ENCODE results near the gene CCDC159. TPM values are rescaled to one million over a fixed set of nuclear protein-coding genes. Genes with fewer than 3 reads are reported as not detected.

The CCDC159 gene
- total and polyA plus RNA-seq, 2 of the 13 experiments (the other 11 are each of a cell fraction or from before 2014, with no cell fraction given) = 1.7 to 6.3 TPM

- TF ChIP-seq GATA4 (IDR thresholded peaks at IDR 0.05; ENCODE audit: borderline replicate concordance, low read depth) (no peak), ZNF24 (IDR thresholded peaks at IDR 0.05) (no peak), ZFP82 (CRISPR knock-in tag; IDR thresholded peaks at IDR 0.05; ENCODE audit: borderline replicate concordance) (no peak), ZNF816 (CRISPR knock-in tag; IDR thresholded peaks at IDR 0.05; ENCODE audit: borderline replicate concordance) (peak; percentile 62; the same call in 1 of the 2 replicates), ZNF496 (CRISPR knock-in tag; IDR thresholded peaks at IDR 0.05; ENCODE audit: insufficient replicate concordance) (no peak), ZNF18 (CRISPR knock-in tag; IDR thresholded peaks at IDR 0.05; ENCODE audit: insufficient replicate concordance) (no peak), NR2F2 (IDR thresholded peaks at IDR 0.05; ENCODE audit: borderline replicate concordance, low read depth) (0 out of 2 replicates have a peak, but pooled peaks have one; percentile 34), DRAP1 (CRISPR knock-in tag; IDR thresholded peaks at IDR 0.05) (peak; percentile 47; the same call in 1 of the 2 replicates), NFKB2 (CRISPR knock-in tag; IDR thresholded peaks at IDR 0.05; ENCODE audit: borderline replicate concordance) (no peak), SKI (IDR thresholded peaks at IDR 0.05; ENCODE audit: partially characterized antibody) (no peak), SOX5 (CRISPR knock-in tag; IDR thresholded peaks at IDR 0.05; ENCODE audit: borderline replicate concordance) (no peak; the same call in 1 of the 2 replicates), KLF13 (CRISPR knock-in tag; IDR thresholded peaks at IDR 0.05) (no peak), ZNF350 (CRISPR knock-in tag; IDR thresholded peaks at IDR 0.05; ENCODE audit: borderline replicate concordance, low read depth) (peak; percentile 31; the same call in 1 of the 2 replicates), SMAD9 (CRISPR knock-in tag; IDR thresholded peaks at IDR 0.05) (no peak), ZNF329 (CRISPR knock-in tag; IDR thresholded peaks at IDR 0.05; ENCODE audit: low read depth) (0 out of 2 replicates have a peak, but pooled peaks have one; percentile 49), PTBP1 (IDR thresholded peaks at IDR 0.05; ENCODE audit: low read depth, low read length, poor library complexity, severe bottlenecking) (no peak), ZNF383 (CRISPR knock-in tag; IDR thresholded peaks at IDR 0.05; ENCODE audit: borderline replicate concordance) (peak; percentile 75; the same call in 1 of the 2 replicates), PAF1 (CRISPR knock-in tag; IDR thresholded peaks at IDR 0.05) (no peak), TRAFD1 (CRISPR knock-in tag; IDR thresholded peaks at IDR 0.05; ENCODE audit: borderline replicate concordance) (peak; percentile 29; the same call in 1 of the 2 replicates), IRX3 (CRISPR knock-in tag; IDR thresholded peaks at IDR 0.05; ENCODE audit: borderline replicate concordance, low read depth) (no peak), ZFX (CRISPR knock-in tag; IDR thresholded peaks at IDR 0.05; ENCODE audit: low read depth) (peak; percentile 73), ZNF720 (CRISPR knock-in tag; IDR thresholded peaks at IDR 0.05) (no peak), ZSCAN22 (CRISPR knock-in tag; IDR thresholded peaks at IDR 0.05) (no peak), ESRRA (CRISPR knock-in tag; IDR thresholded peaks at IDR 0.05; ENCODE audit: low read depth) (no peak), ZBTB3 (CRISPR knock-in tag; IDR thresholded peaks at IDR 0.05; ENCODE audit: borderline replicate concordance, low read depth) (no peak), ZNF563 (CRISPR knock-in tag; IDR thresholded peaks at IDR 0.05) (no peak), REL (CRISPR knock-in tag; conservative IDR thresholded peaks at IDR 0.05) (no peak)
Measured at GRCh38 chr19:11375143-11375948, 29.0 kb downstream of the CCDC159 start (continued).
